Neural progenitor cell (in vitro differentiated cells): ENCODE data around the gene PRAMEF5. TPM values are rescaled to one million over a fixed set of nuclear protein-coding genes. Genes with fewer than 3 reads are reported as not detected.

Source experiments
- small RNA-seq: library from RNA; depleted of rRNA; stranded (forward); fragments of <200 nt; gene quantifications from one replicate; pipeline ENCODE3, GENCODE V24; 2015
- total RNA-seq: library from RNA; depleted of rRNA; stranded (reverse); fragments of >200 nt; gene quantifications from 2 replicates; pipeline ENCODE4 v1.2.3, GENCODE V29; 2015; ENCODE audit warnings: low replicate concordance

The PRAMEF5 gene
- total RNA-seq, 1 donor from 2014 or later: not detected

Small RNA genes lying within 50 kb of the gene (small RNA-seq; reads per million reads assigned to genes)
- gene RNU6-771P: not detected

Other genes starting within 250 kb of the PRAMEF5 start
- not detected in 2 replicates for gene PRAMEF27, start 197.6 kb upstream of the PRAMEF5 start, total RNA-seq
- gene HNRNPCL3, start 193.4 kb upstream of the PRAMEF5 start, total RNA-seq: not detected in 2 replicates
- not detected in 2 replicates for gene PRAMEF25, start 183.4 kb upstream of the PRAMEF5 start, total RNA-seq
- gene HNRNPCL2, start 137.3 kb upstream of the PRAMEF5 start, total RNA-seq: not detected in 2 replicates
- gene PRAMEF26, start 98.2 kb upstream of the PRAMEF5 start, total RNA-seq: not detected in 2 replicates
- not detected in 2 replicates for gene HNRNPCL4, start 88.6 kb upstream of the PRAMEF5 start, total RNA-seq
- not detected in 2 replicates for gene PRAMEF9, start 82.3 kb upstream of the PRAMEF5 start, total RNA-seq
- not detected in 2 replicates for gene PRAMEF13, start 52.8 kb upstream of the PRAMEF5 start, total RNA-seq
- not detected in 2 replicates for gene PRAMEF18, start 28.0 kb upstream of the PRAMEF5 start, total RNA-seq
- gene PRAMEF8, start 30.9 kb downstream of the PRAMEF5 start, total RNA-seq: not detected in 2 replicates
- not detected in 2 replicates for gene PRAMEF33, start 49.3 kb downstream of the PRAMEF5 start, total RNA-seq
- gene PRAMEF15, start 61.4 kb downstream of the PRAMEF5 start, total RNA-seq: not detected in 2 replicates
- not detected in 2 replicates for gene PRAMEF14, start 92.9 kb downstream of the PRAMEF5 start, total RNA-seq
- gene PRAMEF19, start 117.7 kb downstream of the PRAMEF5 start, total RNA-seq: not detected in 2 replicates
- gene PRAMEF17, start 135.4 kb downstream of the PRAMEF5 start, total RNA-seq: not detected in 2 replicates
- not detected in 2 replicates for gene PRAMEF20, start 156.3 kb downstream of the PRAMEF5 start, total RNA-seq